Astrocyte (in vitro differentiated cells and primary cell): Measurements from ENCODE around the gene PDZK1IP1. TPM values are rescaled to one million over a fixed set of nuclear protein-coding genes. Genes with fewer than 3 reads are reported as not detected.
A peak's percentile ranks its signal among the peaks of the same experiment; 100 is the strongest.
"Not testable (repeated sequence)": the region's sequence is repeated elsewhere in the genome, so short reads cannot be mapped to it uniquely, and the experiment has no call there.

Source experiments
- DNase-seq: peaks from one replicate; pipeline ENCODE4 v3.0.0-alpha.2; 2010; ENCODE audit warnings: low read depth
- FAIRE-seq: peaks from 2 replicates; lab custom pipeline; 2011; peaks lifted over from hg19 to GRCh38; lab: Jason Lieb, UNC
- H2AFZ ChIP-seq: 2 replicates; pipeline ENCODE4 v1.6.0; 2012; ENCODE audit warnings: low read depth, low read length, inconsistent platforms
- H3K27ac ChIP-seq: 2 replicates; pipeline ENCODE4 v1.5.1; 2011; ENCODE audit warnings: low read depth, low read length, inconsistent platforms
- H3K27me3 ChIP-seq: 2 replicates; pipeline ENCODE4 v1.6.0; 2011; ENCODE audit warnings: low read length, inconsistent platforms; ENCODE audit not compliant: insufficient read depth
- H3K36me3 ChIP-seq: 2 replicates; pipeline ENCODE4 v1.5.1; 2011; ENCODE audit warnings: low read length, inconsistent platforms; ENCODE audit not compliant: insufficient read depth
- H3K4me1 ChIP-seq: 2 replicates; pipeline ENCODE4 v1.5.1; 2011; ENCODE audit warnings: low read length, inconsistent platforms; ENCODE audit not compliant: insufficient read depth
- H3K4me2 ChIP-seq: 2 replicates; pipeline ENCODE4 v1.6.0; 2012; ENCODE audit warnings: low read length, inconsistent platforms
- H3K4me3 ChIP-seq: 2 replicates; pipeline ENCODE4 v1.5.1; 2011; ENCODE audit warnings: low read depth, mild to moderate bottlenecking, low read length, inconsistent platforms; ENCODE audit not compliant: insufficient read depth
- H3K79me2 ChIP-seq: 2 replicates; pipeline ENCODE4 v1.6.0; 2012; ENCODE audit warnings: mild to moderate bottlenecking, low read length, inconsistent platforms; ENCODE audit not compliant: insufficient read depth
- H3K9ac ChIP-seq: 2 replicates; pipeline ENCODE4 v1.6.0; 2012; ENCODE audit warnings: mild to moderate bottlenecking, low read length, inconsistent platforms
- H3K9me3 ChIP-seq: 2 replicates; pipeline ENCODE4 v1.5.1; 2012; ENCODE audit warnings: low read depth, mild to moderate bottlenecking, low read length, inconsistent platforms; ENCODE audit not compliant: insufficient read depth
- H4K20me1 ChIP-seq: 2 replicates; pipeline ENCODE4 v1.6.0; 2012; ENCODE audit warnings: low read length, inconsistent platforms; ENCODE audit not compliant: insufficient read depth
- H3K27ac Mint-ChIP-seq: one replicate; pipeline ENCODE4 v1.8.0; 2021; ENCODE audit warnings: mild to moderate bottlenecking, mixed read lengths; ENCODE audit not compliant: unreplicated experiment
- H3K27me3 Mint-ChIP-seq: one replicate; pipeline ENCODE4 v1.8.0; 2021; ENCODE audit warnings: low read depth, mixed read lengths; ENCODE audit not compliant: unreplicated experiment
- H3K36me3 Mint-ChIP-seq: one replicate; pipeline ENCODE4 v1.8.0; 2021; ENCODE audit warnings: low read depth, mixed read lengths; ENCODE audit not compliant: unreplicated experiment
- H3K4me1 Mint-ChIP-seq: one replicate; pipeline ENCODE4 v1.8.0; 2021; ENCODE audit warnings: low read depth, mixed read lengths; ENCODE audit not compliant: unreplicated experiment
- H3K4me3 Mint-ChIP-seq: one replicate; pipeline ENCODE4 v1.8.0; 2021; ENCODE audit warnings: mild to moderate bottlenecking, moderate library complexity, mixed read lengths; ENCODE audit not compliant: unreplicated experiment
- H3K9me3 Mint-ChIP-seq: one replicate; pipeline ENCODE4 v1.8.0; 2021; ENCODE audit warnings: mild to moderate bottlenecking, mixed read lengths; ENCODE audit not compliant: unreplicated experiment
- EZH2 ChIP-seq: IDR thresholded peaks from 2 replicates; pipeline ENCODE4 v1.6.1; 2012; ENCODE audit warnings: mild to moderate bottlenecking, low read length, inconsistent platforms; ENCODE audit not compliant: insufficient read depth
- total RNA-seq: library from RNA; stranded (reverse); gene quantifications from 2 replicates; pipeline ENCODE4 v1.2.1, GENCODE V29; 2021
- TF ChIP-seq, protein P1 (sequence below): IDR thresholded peaks from 2 replicates; pipeline ENCODE4 v1.5.1; 2011; ENCODE audit warnings: low read depth, mild to moderate bottlenecking, inconsistent platforms, low read length, moderate library complexity; ENCODE audit not compliant: insufficient read depth

The PDZK1IP1 gene
- total RNA-seq, 1 donor from 2014 or later, result 0.34 TPM

GRCh38 chr1:47207803-47208373 lies 18.1 kb upstream of the PDZK1IP1 start:
- H3K4me1 Mint-ChIP-seq, result peaks cover 3% of the 10 kb centered on the region
- Histone ChIP-seq H3K27ac (no peak overlapping the region), H3K27me3 (no peaks in the 10 kb centered on the region), H3K4me1 (peaks cover 8% of the 10 kb centered on the region), H4K20me1 (no peaks in the 10 kb centered on the region), H2AFZ (no peak overlapping the region), H3K36me3 (no peaks in the 10 kb centered on the region), H3K79me2 (no peaks in the 10 kb centered on the region), H3K9ac (no peak overlapping the region), H3K4me2 (peak overlapping the region; percentile 15), H3K4me3 (no peak overlapping the region), H3K9me3 (no peaks in the 10 kb centered on the region)
- no peak overlapping the region for H3K4me3 Mint-ChIP-seq
- DNase-seq, result no peak
- TF ChIP-seq, protein P1, sequence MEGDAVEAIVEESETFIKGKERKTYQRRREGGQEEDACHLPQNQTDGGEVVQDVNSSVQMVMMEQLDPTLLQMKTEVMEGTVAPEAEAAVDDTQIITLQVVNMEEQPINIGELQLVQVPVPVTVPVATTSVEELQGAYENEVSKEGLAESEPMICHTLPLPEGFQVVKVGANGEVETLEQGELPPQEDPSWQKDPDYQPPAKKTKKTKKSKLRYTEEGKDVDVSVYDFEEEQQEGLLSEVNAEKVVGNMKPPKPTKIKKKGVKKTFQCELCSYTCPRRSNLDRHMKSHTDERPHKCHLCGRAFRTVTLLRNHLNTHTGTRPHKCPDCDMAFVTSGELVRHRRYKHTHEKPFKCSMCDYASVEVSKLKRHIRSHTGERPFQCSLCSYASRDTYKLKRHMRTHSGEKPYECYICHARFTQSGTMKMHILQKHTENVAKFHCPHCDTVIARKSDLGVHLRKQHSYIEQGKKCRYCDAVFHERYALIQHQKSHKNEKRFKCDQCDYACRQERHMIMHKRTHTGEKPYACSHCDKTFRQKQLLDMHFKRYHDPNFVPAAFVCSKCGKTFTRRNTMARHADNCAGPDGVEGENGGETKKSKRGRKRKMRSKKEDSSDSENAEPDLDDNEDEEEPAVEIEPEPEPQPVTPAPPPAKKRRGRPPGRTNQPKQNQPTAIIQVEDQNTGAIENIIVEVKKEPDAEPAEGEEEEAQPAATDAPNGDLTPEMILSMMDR, result no peak
- no peak for TF ChIP-seq EZH2
- no peak for FAIRE-seq
- H3K36me3 Mint-ChIP-seq, result no peaks in the 10 kb centered on the region
- peaks cover 37% of the 10 kb centered on the region for H3K27me3 Mint-ChIP-seq
- no peak overlapping the region for H3K27ac Mint-ChIP-seq
- peaks cover 6% of the 10 kb centered on the region for H3K9me3 Mint-ChIP-seq

- peaks cover 37% of the 10 kb centered on the region for H3K27me3 Mint-ChIP-seq
- Histone ChIP-seq H3K4me2 (no peak overlapping the region), H3K79me2 (no peaks in the 10 kb centered on the region), H2AFZ (no peak overlapping the region), H3K4me3 (no peak overlapping the region), H3K27me3 (no peaks in the 10 kb centered on the region), H3K9ac (no peak overlapping the region), H3K36me3 (no peaks in the 10 kb centered on the region), H3K9me3 (no peaks in the 10 kb centered on the region), H3K4me1 (peaks cover 8% of the 10 kb centered on the region), H3K27ac (no peak overlapping the region), H4K20me1 (no peaks in the 10 kb centered on the region)
- DNase-seq, result no peak
- H3K4me3 Mint-ChIP-seq, result no peak overlapping the region
- H3K4me1 Mint-ChIP-seq, result peaks cover 3% of the 10 kb centered on the region
- no peaks in the 10 kb centered on the region for H3K36me3 Mint-ChIP-seq
- peaks cover 6% of the 10 kb centered on the region for H3K9me3 Mint-ChIP-seq
- H3K27ac Mint-ChIP-seq, result no peak overlapping the region
- FAIRE-seq, result no peak
- no peak for TF ChIP-seq EZH2
- TF ChIP-seq, protein P1, result no peak
Observed at GRCh38 chr1:47205918-47206317, 16.1 kb upstream of the PDZK1IP1 start.

DNA sequence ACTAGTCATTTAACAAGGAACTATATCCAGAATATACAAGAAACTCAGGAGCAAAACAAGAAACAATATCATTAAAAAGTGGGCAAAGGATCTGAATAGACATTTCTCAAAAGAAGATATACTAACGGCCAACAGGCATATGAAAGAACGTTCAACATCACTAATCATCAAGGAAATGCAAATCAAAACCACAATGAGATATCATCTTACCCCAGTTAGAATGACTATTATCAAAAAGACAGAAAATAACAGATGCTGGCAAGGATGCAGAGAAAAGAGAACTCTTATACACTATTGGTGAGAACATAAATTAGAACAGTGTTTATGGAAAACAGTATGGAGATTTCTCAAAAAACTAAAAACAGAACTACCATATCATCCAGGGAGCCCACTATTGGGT lies 13.7 kb upstream of the PDZK1IP1 start:
- H3K79me2 ChIP-seq, H3K4me3 Mint-ChIP-seq, H3K27me3 ChIP-seq, H2AFZ ChIP-seq, FAIRE-seq, H3K9ac ChIP-seq, H3K27ac Mint-ChIP-seq, H3K36me3 Mint-ChIP-seq, DNase-seq, H3K9me3 ChIP-seq, H4K20me1 ChIP-seq, H3K9me3 Mint-ChIP-seq, H3K4me2 ChIP-seq, H3K4me1 Mint-ChIP-seq, H3K27ac ChIP-seq, H3K36me3 ChIP-seq, H3K4me3 ChIP-seq, H3K4me1 ChIP-seq: not testable (repeated sequence)
- peaks cover 38% of the 10 kb centered on the region for H3K27me3 Mint-ChIP-seq
